Panc1 (cell line): Measurements from ENCODE around the gene PPP1CA.

ENCODE experiments used
- CTCF ChIP-seq: fragments of 450-650 bp; IDR thresholded peaks from 2 replicates; pipeline ENCODE4 v1.5.1; 2017; ENCODE audit warnings: mild to moderate bottlenecking
- POLR2AphosphoS5 ChIP-seq: IDR thresholded peaks from 2 replicates; pipeline ENCODE4 v1.6.1; 2012; ENCODE audit warnings: mild to moderate bottlenecking, low read depth, low read length, moderate library complexity
- SIN3A ChIP-seq: IDR thresholded peaks from 2 replicates; pipeline ENCODE4 v1.6.1; 2012; ENCODE audit warnings: low read depth, mild to moderate bottlenecking, low read length, moderate library complexity, borderline replicate concordance; ENCODE audit not compliant: insufficient read depth

DNA sequence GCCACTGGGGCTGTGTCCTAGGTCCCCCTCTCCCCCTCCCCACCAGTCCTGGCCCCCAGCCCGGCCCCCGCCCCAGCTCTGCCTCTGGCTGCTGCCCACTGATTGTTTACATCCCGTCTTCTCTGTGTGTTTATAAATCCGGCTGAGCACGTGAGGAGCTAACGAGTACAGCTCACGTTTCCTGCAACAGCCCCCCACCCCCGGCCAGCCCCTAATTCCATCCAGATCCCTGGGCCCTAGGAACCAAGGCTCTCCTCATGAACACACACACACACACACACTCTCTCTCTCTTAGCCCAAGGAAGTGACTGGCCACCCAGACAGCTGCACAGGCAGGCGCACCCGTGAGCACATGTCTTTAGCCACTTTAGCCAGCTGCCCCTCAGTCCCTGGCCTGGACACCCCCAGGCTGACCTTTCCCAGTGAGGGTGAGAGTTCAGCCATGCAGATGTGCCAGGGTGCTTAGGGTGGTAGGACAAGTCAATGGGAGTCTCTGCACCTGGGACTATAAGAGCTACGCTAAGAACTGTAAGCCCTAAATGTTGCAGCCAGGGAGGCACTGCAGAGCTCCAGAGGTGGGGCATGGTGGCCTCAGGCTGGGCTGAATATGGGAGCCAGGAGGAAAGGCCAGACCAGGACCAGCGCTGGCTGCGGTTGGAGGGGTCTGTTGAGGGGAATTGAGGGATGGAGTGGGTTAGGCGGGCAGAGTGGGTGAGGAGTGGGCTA lies 31.1 kb downstream of the PPP1CA start:
- TF ChIP-seq POLR2AphosphoS5 (no peak), CTCF (no peak), SIN3A (no peak)
